Suppressor macrophage treated with lipopolysaccharide for 1 hour (primary cell): ENCODE measurements around the gene PSMD13.
"Not testable (repeated sequence)": the region's sequence is repeated elsewhere in the genome, so short reads cannot be mapped to it uniquely, and the experiment has no call there.

ENCODE experiments used
- DNase-seq, 3 donors: peaks; one replicate each; pipeline ENCODE4 v3.0.0-alpha.2; 2020 to 2022

PSMD13 gene

GRCh38 chr11:218815-219593 lies 17.8 kb upstream of the PSMD13 start:
- DNase-seq, result no peak

GRCh38 chr11:220641-221215 lies 16.0 kb upstream of the PSMD13 start:
- not testable (repeated sequence) for DNase-seq

GRCh38 chr11:221539-221938 lies 15.2 kb upstream of the PSMD13 start:
- DNase-seq, result no peak

- no peak for DNase-seq
Measured at GRCh38 chr11:221998-222789, 14.6 kb upstream of the PSMD13 start.

DNA sequence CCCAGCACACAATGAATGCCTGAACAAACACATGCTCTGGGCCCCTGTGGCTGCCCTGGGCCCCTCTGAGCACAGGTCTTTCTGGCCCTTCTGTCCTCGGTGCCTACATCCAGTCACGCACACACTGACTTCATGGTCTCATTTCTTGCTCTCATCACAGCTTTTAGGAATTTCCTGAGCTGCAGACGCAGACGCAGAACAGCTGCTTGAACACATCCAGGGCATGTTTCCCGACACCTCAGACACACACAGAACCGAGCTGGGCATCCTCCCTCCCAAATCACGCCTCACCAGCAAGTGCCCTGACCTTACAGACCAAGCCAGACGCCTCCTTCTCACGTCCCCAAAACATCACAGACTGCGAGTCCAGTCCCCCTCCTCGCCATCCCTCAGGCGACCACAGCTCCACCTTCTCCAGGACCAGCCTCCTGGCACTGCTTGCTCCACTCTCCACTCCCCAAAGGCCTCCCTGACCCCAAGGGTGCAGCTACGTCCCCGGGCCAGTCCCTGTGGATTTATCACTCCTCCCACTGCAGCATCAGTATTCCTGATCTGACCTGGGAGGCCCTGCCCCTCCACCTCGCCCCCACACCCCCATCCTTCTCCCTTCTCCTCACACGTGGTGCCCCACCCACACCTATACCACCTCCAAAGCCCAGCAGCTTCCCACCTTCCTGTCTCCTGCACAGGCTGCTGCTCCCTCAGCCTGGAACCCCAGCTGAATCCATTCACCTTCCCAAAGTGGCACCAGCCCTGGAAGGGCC lies 13.6 kb upstream of the PSMD13 start:
- no peak for DNase-seq

- DNase-seq, result no peak
Measured at GRCh38 chr11:223884-224283, 12.9 kb upstream of the PSMD13 start.

- no peak for DNase-seq
Measured at GRCh38 chr11:224424-224823, 12.4 kb upstream of the PSMD13 start.

DNA sequence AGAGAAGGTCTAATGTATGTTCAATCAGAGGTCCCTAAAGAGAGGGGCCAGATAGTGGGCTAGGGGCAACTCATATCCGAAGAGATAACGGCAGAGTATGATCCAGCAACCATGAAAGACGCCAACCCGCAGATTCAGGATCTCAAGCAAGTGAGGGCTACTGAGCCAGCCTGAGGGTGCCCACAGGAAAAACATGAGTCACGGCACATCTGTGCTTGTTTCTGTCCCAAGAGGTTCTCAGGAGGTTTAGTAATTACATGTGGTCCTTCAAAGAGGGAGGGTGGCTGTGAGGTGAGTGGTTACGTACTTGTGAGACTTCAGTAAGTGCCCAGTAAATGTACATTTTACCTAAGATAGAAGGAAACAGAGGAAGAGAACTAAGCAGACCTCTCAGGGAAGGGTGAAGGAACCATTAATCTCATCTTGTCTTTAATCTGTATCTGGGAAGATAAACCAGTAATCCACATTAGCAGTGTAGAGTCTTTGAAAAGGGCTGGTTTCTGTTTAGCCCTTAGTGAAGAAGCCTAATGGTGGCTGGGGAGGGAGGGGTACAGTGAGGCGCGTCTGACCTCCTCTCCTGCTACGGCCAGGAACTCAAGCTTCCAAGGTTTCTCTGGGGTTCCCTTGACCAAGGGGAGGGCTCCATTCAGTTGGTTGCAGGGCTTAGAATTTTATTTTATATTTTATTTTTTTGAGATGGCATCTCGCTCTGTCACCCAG lies 10.9 kb upstream of the PSMD13 start:
- no peak for DNase-seq

DNA sequence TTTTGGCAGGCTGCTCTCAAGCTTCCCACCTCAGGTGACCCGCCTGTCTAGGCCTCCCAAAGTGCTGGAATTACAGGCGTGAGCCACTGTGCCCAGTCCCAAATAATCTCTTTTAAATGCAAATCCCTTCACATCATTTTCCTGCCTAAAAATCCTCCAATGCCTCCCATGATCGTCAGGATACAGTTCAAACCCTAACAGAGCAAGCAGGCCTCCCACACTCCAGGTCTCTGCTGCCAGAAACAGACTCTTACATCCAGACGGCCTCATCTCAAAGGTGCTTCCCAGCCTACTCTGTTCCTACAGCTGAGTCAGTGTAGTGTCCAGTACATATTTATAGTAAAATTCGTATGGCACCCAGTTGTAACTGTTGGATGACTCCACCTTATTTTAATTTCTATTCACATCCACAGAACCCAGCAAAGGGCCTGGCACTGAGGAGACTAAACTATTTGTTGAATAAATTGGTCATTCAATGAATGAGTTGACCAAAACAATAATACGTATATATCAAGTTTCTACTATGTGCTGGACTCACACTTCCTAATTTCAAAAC lies 8.9 kb upstream of the PSMD13 start:
- no peak for DNase-seq

- DNase-seq, result no peak
Measured at GRCh38 chr11:230431-230830, 6.3 kb upstream of the PSMD13 start.

- DNase-seq, result no peak
Measured at GRCh38 chr11:232783-233565, 3.8 kb upstream of the PSMD13 start.

- no peak for DNase-seq
Measured at GRCh38 chr11:235180-235579, 1.6 kb upstream of the PSMD13 start.

GRCh38 chr11:235609-235996 lies 1.2 kb upstream of the PSMD13 start:
- peak in 1 of 3 donors; percentile 2 for DNase-seq

DNA sequence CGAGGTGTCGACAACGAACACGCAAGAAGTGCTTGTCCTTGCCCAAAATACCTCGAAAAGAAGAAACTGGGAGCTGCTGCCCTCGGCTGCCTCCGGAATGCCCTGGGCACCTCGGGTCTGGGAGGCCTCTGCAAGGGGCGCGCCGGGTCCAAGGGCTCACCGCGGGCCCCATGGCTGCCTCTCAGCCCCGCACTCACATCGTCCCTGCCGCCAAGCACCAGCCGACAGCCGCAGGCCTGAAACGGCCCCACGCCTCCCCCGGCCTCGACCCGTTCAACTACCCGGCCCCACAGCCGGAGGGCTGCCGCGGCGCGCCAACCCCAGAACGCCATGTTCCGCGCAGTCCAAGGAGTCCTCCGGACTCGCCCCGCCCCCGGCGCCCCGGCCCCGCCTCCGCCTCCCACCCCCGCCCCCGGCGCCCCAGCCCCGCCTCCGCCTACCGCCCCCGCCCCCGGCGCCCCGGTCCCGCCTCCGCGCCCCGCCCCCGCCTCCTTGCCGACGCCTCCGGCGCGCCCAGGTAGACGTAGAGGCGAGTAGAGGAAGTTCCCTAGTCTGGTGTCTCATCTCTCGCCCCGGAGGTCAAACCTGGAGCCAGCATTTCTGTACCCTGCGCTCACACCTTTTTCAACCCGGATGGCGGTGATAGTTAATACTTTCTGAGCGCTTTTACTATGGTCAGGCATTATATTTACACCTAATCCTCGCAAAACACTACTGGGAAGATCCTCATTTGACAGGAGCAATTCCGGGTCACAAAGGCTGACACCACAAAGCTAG lies 591 bp upstream of the PSMD13 start, which contains the start of gene SIRT3:
TSS of gene SIRT3 (minus strand) at position 346 of the 777 bp plus-strand sequence. CDS start at position 332, 14 bp downstream.
- peak in 1 of 3 donors; percentile 86 for DNase-seq

DNA sequence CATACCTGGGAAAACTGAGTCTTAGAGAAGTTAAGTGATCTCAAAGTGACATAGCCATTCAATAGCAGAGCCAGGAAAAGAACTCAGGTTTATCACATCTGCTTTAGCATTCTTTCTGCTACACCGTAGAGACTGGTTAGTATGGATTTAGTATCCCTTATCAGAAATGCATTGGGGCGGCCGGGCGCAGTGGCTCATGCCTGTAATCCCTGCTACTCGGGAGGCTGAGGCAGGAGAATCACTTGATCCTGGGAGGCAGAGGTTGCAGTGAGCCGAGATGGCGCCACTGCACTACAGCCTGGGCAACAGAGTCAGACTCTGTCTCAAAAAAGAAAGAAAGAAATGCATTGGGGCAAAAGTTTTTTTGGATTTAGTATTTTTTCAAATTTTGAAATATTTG lies 1.6 kb downstream of the PSMD13 start:
- DNase-seq, result not testable (repeated sequence)

- no peak for DNase-seq
Measured at GRCh38 chr11:240315-240714, 3.5 kb downstream of the PSMD13 start.

DNA sequence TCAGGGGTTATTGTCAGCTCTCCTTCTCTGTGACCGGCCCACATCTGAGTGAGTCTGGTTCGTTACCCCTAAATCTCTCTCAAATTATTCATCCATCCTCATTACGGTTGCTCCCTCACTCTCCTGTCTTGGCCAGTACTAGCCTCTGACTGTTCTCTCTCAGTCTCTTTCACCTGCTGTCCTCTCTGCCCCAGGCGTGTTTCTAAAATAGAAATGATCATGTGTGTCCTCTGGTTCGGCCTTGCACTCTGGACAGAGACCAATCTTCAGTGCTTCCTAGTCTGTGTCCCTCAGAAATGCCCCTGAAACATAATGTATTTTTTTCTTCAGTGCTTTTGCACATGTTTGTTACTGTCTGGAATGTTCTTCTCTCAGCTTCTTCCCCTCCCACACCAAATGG lies 4.9 kb downstream of the PSMD13 start:
- no peak for DNase-seq

GRCh38 chr11:244376-244775 lies 7.6 kb downstream of the PSMD13 start:
- no peak for DNase-seq

DNA sequence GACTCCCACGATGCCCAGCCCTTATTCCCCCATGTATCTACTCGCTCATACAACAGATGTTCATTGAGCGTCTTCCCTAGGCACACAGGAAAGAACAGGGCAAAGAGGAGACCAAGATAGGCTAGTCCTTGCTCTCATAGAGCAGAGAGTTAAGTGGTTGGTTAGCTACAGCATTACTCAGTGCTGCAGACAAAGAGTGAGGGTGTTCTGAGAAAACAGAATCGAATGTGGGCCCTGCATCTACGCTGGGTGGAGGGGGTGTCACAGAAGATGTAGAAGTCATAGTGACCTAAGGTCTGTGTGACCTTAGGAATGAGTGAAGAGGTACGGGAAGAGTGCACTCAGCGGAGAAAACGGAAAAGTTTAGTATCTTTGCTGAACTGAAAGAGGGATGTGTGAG lies 12.3 kb downstream of the PSMD13 start:
- no peak for DNase-seq

DNA sequence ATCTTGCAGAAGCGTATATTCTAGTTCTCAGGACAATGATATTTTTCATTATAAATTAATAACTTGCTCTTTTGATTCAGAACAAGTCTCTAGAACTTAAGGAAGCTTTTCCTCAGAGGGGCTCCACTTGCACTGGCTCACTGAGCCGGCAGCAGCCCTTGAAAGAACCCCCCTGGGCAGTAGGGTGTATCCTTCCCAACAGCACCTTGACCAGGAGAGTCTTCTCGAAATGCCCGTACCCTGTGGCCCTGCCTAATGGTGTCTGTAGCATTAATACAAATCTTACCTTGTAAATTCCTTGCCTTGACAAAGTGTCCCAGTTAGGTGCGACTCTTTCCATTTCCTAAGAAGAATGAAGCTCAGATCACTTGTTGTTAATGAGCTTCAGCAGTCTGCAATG lies 13.5 kb downstream of the PSMD13 start:
- DNase-seq, result no peak
